SK-N-MC (cell line): ENCODE data around the gene ORC1.

Source experiments
- EZH2 ChIP-seq: fragments of 200-600 bp; sonication (generic); IDR thresholded peaks from one replicate; pipeline ENCODE4 v1.6.1; 2017; ENCODE audit warnings: antibody characterized with exemption
- POLR2AphosphoS5 ChIP-seq: IDR thresholded peaks from 2 replicates; pipeline ENCODE4 v1.6.1; 2012; ENCODE audit warnings: mild to moderate bottlenecking, low read depth, low read length, borderline replicate concordance

GRCh38 chr1:52399629-52400028 is 4.6 kb downstream of the ORC1 start:
- no peak for TF ChIP-seq EZH2
- TF ChIP-seq POLR2AphosphoS5 = no peak
